ENCODE data around the gene PIP5K1A.

PIP5K1A gene

DNA sequence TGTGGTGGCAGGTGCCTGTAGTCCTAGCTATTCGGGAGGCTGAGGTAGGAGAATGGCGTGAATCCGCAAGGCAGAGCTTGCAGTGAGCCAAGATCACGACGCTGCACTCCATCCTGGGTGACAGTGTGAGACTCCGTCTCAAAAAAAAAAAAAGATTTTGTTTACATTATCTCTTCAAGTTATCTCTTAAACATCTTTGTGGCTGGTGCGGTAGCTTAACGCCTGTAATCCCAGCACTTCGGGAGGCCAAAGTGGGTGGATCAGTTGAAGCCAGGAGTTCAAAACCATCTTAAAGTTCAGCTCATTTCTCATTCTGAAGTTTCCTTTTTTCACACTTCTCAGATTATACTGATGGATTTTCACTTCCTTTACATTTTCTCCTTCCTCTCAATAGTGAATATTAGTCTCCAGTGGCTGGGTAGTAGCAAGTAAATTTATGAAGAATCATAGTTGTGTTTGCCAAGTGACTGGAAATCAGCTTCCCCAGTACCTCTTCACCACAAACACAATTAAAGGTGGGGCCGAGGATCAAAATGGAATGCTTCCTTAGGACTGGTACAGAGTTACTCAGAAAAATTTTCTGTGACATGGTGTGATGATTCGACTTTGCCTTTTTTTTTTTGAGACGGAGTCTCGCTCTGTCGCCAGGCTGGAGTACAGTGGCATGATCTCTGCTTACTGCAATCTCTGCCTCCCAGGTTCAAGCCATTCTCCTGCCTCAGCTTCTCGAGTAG is 13.8 kb downstream of the PIP5K1A start:
- no peak overlapping the region for H3K27ac ChIP-seq
- H3K4me3 ChIP-seq (ENCODE audit: low read depth, low read length): no peak overlapping the region
- no peaks in the 10 kb centered on the region for H3K4me1 ChIP-seq
- H3K4me2 ChIP-seq (ENCODE audit: low read length): no peak overlapping the region
- no peak overlapping the region for H2AFZ ChIP-seq
- H3K9me3 ChIP-seq (ENCODE audit: control insufficient read depth, low read length): no peaks in the 10 kb centered on the region
- no peak overlapping the region for H3K9ac ChIP-seq
- H3K36me3 ChIP-seq (ENCODE audit: control insufficient read depth, insufficient read depth, low read length): no peaks in the 10 kb centered on the region
- TF ChIP-seq, protein P1, sequence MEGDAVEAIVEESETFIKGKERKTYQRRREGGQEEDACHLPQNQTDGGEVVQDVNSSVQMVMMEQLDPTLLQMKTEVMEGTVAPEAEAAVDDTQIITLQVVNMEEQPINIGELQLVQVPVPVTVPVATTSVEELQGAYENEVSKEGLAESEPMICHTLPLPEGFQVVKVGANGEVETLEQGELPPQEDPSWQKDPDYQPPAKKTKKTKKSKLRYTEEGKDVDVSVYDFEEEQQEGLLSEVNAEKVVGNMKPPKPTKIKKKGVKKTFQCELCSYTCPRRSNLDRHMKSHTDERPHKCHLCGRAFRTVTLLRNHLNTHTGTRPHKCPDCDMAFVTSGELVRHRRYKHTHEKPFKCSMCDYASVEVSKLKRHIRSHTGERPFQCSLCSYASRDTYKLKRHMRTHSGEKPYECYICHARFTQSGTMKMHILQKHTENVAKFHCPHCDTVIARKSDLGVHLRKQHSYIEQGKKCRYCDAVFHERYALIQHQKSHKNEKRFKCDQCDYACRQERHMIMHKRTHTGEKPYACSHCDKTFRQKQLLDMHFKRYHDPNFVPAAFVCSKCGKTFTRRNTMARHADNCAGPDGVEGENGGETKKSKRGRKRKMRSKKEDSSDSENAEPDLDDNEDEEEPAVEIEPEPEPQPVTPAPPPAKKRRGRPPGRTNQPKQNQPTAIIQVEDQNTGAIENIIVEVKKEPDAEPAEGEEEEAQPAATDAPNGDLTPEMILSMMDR (IDR thresholded peaks at IDR 0.05): no peak
- no peaks in the 10 kb centered on the region for H3K27me3 ChIP-seq (ENCODE audit: control insufficient read depth, insufficient read depth, low read length)
- peaks cover 8% of the 10 kb centered on the region for H3K79me2 ChIP-seq

DNA sequence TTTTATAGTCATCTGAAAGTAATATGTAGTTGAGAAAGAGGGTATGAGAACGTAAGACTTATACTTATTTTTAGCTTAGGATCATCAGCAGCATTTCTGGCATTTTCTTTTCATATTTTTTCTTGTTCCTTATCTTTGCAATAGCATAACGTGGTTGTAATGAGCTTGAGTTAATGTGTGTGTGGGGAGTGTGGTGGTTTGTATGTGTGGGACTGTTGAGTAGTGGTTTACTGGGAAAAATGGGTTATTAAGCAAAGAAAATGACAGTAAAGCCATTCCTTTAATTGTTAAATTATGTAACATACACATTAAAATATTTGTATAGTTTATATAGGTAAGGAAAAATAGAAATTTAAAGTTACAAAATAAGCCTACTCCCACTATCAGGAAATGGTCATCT is 15.2 kb downstream of the PIP5K1A start:
- Histone ChIP-seq H3K4me1 (no peaks in the 10 kb centered on the region), H3K4me3 (ENCODE audit: low read depth, low read length) (no peak overlapping the region), H3K36me3 (ENCODE audit: control insufficient read depth, insufficient read depth, low read length) (no peaks in the 10 kb centered on the region), H2AFZ (no peak overlapping the region), H3K79me2 (peaks cover 8% of the 10 kb centered on the region), H3K9me3 (ENCODE audit: control insufficient read depth, low read length) (no peaks in the 10 kb centered on the region), H3K27me3 (ENCODE audit: control insufficient read depth, insufficient read depth, low read length) (no peaks in the 10 kb centered on the region), H3K4me2 (ENCODE audit: low read length) (peak overlapping the region; percentile 3), H3K9ac (no peak overlapping the region), H3K27ac (no peak overlapping the region)
- TF ChIP-seq, protein P1 (IDR thresholded peaks at IDR 0.05): no peak

DNA sequence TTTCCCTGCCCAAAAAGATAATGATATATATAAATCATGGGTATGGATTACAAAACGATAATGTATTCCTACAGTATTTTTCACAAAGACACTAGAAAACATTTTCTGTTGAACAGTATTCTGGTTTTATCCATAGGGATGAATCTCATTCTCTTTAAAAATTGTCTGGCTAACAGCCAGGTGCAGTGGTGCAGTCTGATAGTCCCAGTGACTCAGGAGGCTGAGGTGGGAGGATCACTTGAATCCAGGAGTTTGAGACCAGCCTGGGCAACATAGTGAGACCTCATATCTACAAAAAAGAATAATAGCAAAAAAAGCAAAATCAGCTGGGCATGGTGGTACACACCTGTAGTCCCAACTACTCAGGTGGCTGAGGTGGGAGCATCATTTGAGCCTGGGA is 23.3 kb downstream of the PIP5K1A start:
- Histone ChIP-seq H3K79me2 (peaks cover 2% of the 10 kb centered on the region), H3K9me3 (ENCODE audit: control insufficient read depth, low read length) (no peaks in the 10 kb centered on the region), H2AFZ (no peak overlapping the region), H3K36me3 (ENCODE audit: control insufficient read depth, insufficient read depth, low read length) (no peaks in the 10 kb centered on the region), H3K9ac (no peak overlapping the region), H3K27ac (no peak overlapping the region), H3K4me3 (ENCODE audit: low read depth, low read length) (no peak overlapping the region), H3K27me3 (ENCODE audit: control insufficient read depth, insufficient read depth, low read length) (no peaks in the 10 kb centered on the region), H3K4me1 (peaks cover 2% of the 10 kb centered on the region), H3K4me2 (ENCODE audit: low read length) (no peak overlapping the region)
- TF ChIP-seq, protein P1 (IDR thresholded peaks at IDR 0.05): no peak

DNA sequence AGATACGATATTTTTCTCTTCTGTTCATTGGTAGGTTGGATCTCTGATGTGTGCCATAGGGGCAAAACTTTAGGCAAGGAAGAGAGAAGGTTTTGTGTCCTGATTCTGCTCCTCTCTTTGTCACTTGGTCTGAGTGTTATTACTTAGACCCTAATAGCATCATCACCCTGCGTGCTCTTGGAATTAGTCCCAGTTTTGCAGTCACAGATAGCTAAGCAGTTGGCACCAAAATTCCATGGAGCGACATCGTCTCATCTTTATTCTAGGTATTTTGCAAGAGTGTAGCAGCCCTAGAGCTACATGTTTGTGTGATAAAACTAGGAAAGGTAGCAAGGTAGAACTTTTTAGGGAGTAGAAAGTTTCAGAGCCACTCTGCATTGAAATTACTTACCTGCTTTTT is 23.8 kb downstream of the PIP5K1A start:
- Histone ChIP-seq H3K4me1 (peaks cover 2% of the 10 kb centered on the region), H3K79me2 (peaks cover 2% of the 10 kb centered on the region), H3K4me2 (ENCODE audit: low read length) (peak overlapping the region; percentile 51), H2AFZ (no peak overlapping the region), H3K27ac (no peak overlapping the region), H3K9ac (no peak overlapping the region), H3K4me3 (ENCODE audit: low read depth, low read length) (no peak overlapping the region), H3K36me3 (ENCODE audit: control insufficient read depth, insufficient read depth, low read length) (no peaks in the 10 kb centered on the region), H3K27me3 (ENCODE audit: control insufficient read depth, insufficient read depth, low read length) (no peaks in the 10 kb centered on the region), H3K9me3 (ENCODE audit: control insufficient read depth, low read length) (no peaks in the 10 kb centered on the region)
- TF ChIP-seq, protein P1 (IDR thresholded peaks at IDR 0.05): no peak

DNA sequence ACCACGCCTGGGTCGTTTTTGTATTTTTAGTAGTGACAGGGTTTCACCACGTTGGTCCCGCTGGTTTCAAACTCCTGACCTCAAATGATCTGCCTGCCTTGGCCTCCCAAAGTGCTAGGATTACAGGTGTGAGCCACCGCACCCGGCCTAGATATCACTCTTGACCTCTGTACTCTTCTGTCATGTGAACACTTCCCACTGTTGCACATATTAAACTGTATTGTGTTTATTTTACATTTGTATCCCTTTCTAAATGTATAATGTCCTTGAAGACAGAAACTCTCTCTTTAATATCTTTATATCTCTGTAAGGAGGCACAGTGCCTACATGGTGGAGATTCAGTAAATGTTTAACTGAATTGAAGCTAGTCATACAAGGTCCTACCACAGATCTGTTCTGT is 36.9 kb downstream of the PIP5K1A start:
- no peaks in the 10 kb centered on the region for H3K9me3 ChIP-seq (ENCODE audit: control insufficient read depth, low read length)
- no peaks in the 10 kb centered on the region for H3K4me1 ChIP-seq
- H3K4me2 ChIP-seq (ENCODE audit: low read length): no peak overlapping the region
- H3K79me2 ChIP-seq: peaks cover 2% of the 10 kb centered on the region
- H3K9ac ChIP-seq: no peak overlapping the region
- no peak overlapping the region for H2AFZ ChIP-seq
- H3K4me3 ChIP-seq (ENCODE audit: low read depth, low read length): no peak overlapping the region
- no peaks in the 10 kb centered on the region for H3K27me3 ChIP-seq (ENCODE audit: control insufficient read depth, insufficient read depth, low read length)
- TF ChIP-seq, protein P1 (IDR thresholded peaks at IDR 0.05): no peak
- no peak overlapping the region for H3K27ac ChIP-seq
- no peaks in the 10 kb centered on the region for H3K36me3 ChIP-seq (ENCODE audit: control insufficient read depth, insufficient read depth, low read length)

Measured in parathyroid adenoma (tissue), 2 donors.